Lung (tissue), 12 donors: ENCODE data around the gene ANTXR1. TPM values are rescaled to one million over a fixed set of nuclear protein-coding genes. Genes with fewer than 3 reads are reported as not detected.

ENCODE experiments used
- ATAC-seq: fragments of 200-7000 bp; cut with Tn5 transposase; one replicate; pipeline ENCODE4 v1.9.1; 2020; ENCODE audit warnings: moderate number of reproducible peaks; ENCODE audit not compliant: insufficient read depth, low FRiP score
- DNase-seq, 3 donors: peaks; one replicate each; pipeline ENCODE4 v3.0.0-alpha.2; 2013 to 2017
- H3K27ac ChIP-seq, 2 donors: one replicate each; pipeline ENCODE4 v1.5.1; 2013; ENCODE audit warnings: mild to moderate bottlenecking in 2 of 2, moderate library complexity in 2 of 2, control low read depth in 1 of 2, inconsistent platforms in 1 of 2, low read depth in 1 of 2, low read length in 1 of 2
- H3K27me3 ChIP-seq, 3 donors: one replicate each; pipeline ENCODE4 v1.5.1; 2013; ENCODE audit warnings: low read length in 2 of 3; ENCODE audit not compliant: control insufficient read depth in 3 of 3, insufficient read depth in 3 of 3
- H3K36me3 ChIP-seq, 4 donors: one replicate each; pipeline ENCODE4 v1.5.1; 2013; ENCODE audit warnings: low read length in 4 of 4, mild to moderate bottlenecking in 1 of 4, moderate library complexity in 1 of 4; ENCODE audit not compliant: control insufficient read depth in 4 of 4, insufficient read depth in 4 of 4
- H3K4me1 ChIP-seq, 5 donors: one replicate each; pipeline ENCODE4 v1.5.1; 2013; ENCODE audit warnings: low read length in 5 of 5, mild to moderate bottlenecking in 2 of 5, moderate library complexity in 1 of 5; ENCODE audit not compliant: control insufficient read depth in 5 of 5, insufficient read depth in 5 of 5
- H3K4me3 ChIP-seq: one replicate; pipeline ENCODE4 v1.5.1; 2013; ENCODE audit warnings: mild to moderate bottlenecking, control low read depth, moderate library complexity
- H3K9ac ChIP-seq, 2 donors: one replicate each; pipeline ENCODE4 v1.5.1; 2013; ENCODE audit warnings: low read length in 2 of 2, control low read depth in 1 of 2; ENCODE audit not compliant: insufficient read depth in 1 of 2
- H3K9me3 ChIP-seq, 4 donors: one replicate each; pipeline ENCODE4 v1.5.1; 2013; ENCODE audit warnings: low read length in 3 of 4, mild to moderate bottlenecking in 1 of 4, moderate library complexity in 1 of 4; ENCODE audit not compliant: control insufficient read depth in 4 of 4, insufficient read depth in 3 of 4
- CTCF ChIP-seq: IDR thresholded peaks from 2 replicates; pipeline ENCODE4 v1.5.1; 2012; ENCODE audit warnings: mild to moderate bottlenecking; ENCODE audit errors: control extremely low read depth, extremely low read depth
- WGBS, 2 donors: extraction: QIAGEN DNeasy Blood & Tissue Kit; methylation state at CpG; one replicate each; pipeline ENCODE4 v1.1.7; 2013; 5-methylcytosine and 5-hydroxymethylcytosine counted together
- polyA plus RNA-seq, 2 donors: library from polyadenylated mRNA; stranded (reverse); fragments of 200-250 nt; gene quantifications; one replicate each; pipeline ENCODE4 v1.2.1, GENCODE V29; 2013
- total RNA-seq, 2 donors: library from RNA; depleted of rRNA in 1 of 2; stranded (reverse); fragments of >200 nt in 1 of 2; gene quantifications; one replicate each; pipeline ENCODE4 v1.2.1, GENCODE V29; 2014 to 2021
- donor health status: control.
- donor health status: control.
- donor health status: Bipolar disorder and iron deficiency.
- donor health status: healthy.
- donor health status: DM: yes; HTN: yes; CAD: no.

Gene ANTXR1
- total and polyA plus RNA-seq, 4 donors: 13.4 to 81.0 (median 34.8) TPM

- H3K9ac ChIP-seq: no peak overlapping the region
- no peak overlapping the region for H3K4me3 ChIP-seq
- H3K9me3 ChIP-seq: no peaks in the 10 kb centered on the region
- H3K27ac ChIP-seq: no peak overlapping the region
- WGBS, 2 donors: 88 to 96% methylated on average over 3 of the region's 3 CpGs
- no peak for TF ChIP-seq CTCF
- no peak for ATAC-seq
- H3K27me3 ChIP-seq: no peaks in the 10 kb centered on the region
- DNase-seq: no peak
- peaks cover 7 to 30% (median 11%) of the 10 kb centered on the region in 5 donors for H3K4me1 ChIP-seq
- H3K36me3 ChIP-seq: peaks cover 0 to 14% (median 5%) of the 10 kb centered on the region in 4 donors
Observed at GRCh38 chr2:69211048-69211447, 198.1 kb downstream of the ANTXR1 start.

- DNase-seq (no peak), ATAC-seq (no peak)
- Histone ChIP-seq H3K4me1 (peaks cover 11 to 36% (median 12%) of the 10 kb centered on the region in 5 donors), H3K27me3 (no peaks in the 10 kb centered on the region), H3K9ac (no peak overlapping the region), H3K27ac (no peak overlapping the region), H3K4me3 (no peak overlapping the region), H3K9me3 (no peaks in the 10 kb centered on the region), H3K36me3 (peaks cover 0 to 13% (median 4%) of the 10 kb centered on the region in 4 donors)
- TF ChIP-seq CTCF: no peak
- WGBS, 2 donors: 93% methylated on average over 5 of the region's 5 CpGs
Observed at GRCh38 chr2:69211686-69212085, 198.7 kb downstream of the ANTXR1 start.

- Histone ChIP-seq H3K27ac (no peak overlapping the region), H3K9me3 (no peaks in the 10 kb centered on the region), H3K4me3 (no peak overlapping the region), H3K4me1 (peaks cover 11 to 43% (median 15%) of the 10 kb centered on the region in 5 donors), H3K36me3 (peaks cover 0 to 11% (median 3%) of the 10 kb centered on the region in 4 donors), H3K9ac (no peak overlapping the region), H3K27me3 (no peaks in the 10 kb centered on the region)
- TF ChIP-seq CTCF: no peak
- no peak for ATAC-seq
- no peak for DNase-seq
- 95 to 97% methylated on average over 4 of the region's 4 CpGs for WGBS, 2 donors
Observed at GRCh38 chr2:69212238-69213028, 199.5 kb downstream of the ANTXR1 start.
